IPS-15b (cell line): ENCODE measurements around the gene RTP5.
"Not testable (repeated sequence)": the region's sequence is repeated elsewhere in the genome, so short reads cannot be mapped to it uniquely, and the experiment has no call there.

Experiments used
- H3K27me3 ChIP-seq: one replicate; pipeline ENCODE4 v1.6.1; 2013; ENCODE audit warnings: low read length; ENCODE audit not compliant: control insufficient read depth, insufficient read depth
- H3K36me3 ChIP-seq: one replicate; pipeline ENCODE4 v1.6.1; 2013; ENCODE audit warnings: low read length; ENCODE audit not compliant: control insufficient read depth, insufficient read depth
- H3K4me1 ChIP-seq: one replicate; pipeline ENCODE4 v1.6.1; 2013; ENCODE audit warnings: mild to moderate bottlenecking, low read length; ENCODE audit not compliant: control insufficient read depth, insufficient read depth
- H3K4me3 ChIP-seq: one replicate; pipeline ENCODE4 v1.5.1; 2013; ENCODE audit warnings: low read depth, low read length
- H3K9ac ChIP-seq: one replicate; pipeline ENCODE4 v1.6.1; 2013; ENCODE audit warnings: low read depth, mild to moderate bottlenecking, low read length
- H3K9me3 ChIP-seq: one replicate; pipeline ENCODE4 v1.6.1; 2013; ENCODE audit warnings: mild to moderate bottlenecking, low read length; ENCODE audit not compliant: control insufficient read depth, insufficient read depth

The RTP5 gene

DNA sequence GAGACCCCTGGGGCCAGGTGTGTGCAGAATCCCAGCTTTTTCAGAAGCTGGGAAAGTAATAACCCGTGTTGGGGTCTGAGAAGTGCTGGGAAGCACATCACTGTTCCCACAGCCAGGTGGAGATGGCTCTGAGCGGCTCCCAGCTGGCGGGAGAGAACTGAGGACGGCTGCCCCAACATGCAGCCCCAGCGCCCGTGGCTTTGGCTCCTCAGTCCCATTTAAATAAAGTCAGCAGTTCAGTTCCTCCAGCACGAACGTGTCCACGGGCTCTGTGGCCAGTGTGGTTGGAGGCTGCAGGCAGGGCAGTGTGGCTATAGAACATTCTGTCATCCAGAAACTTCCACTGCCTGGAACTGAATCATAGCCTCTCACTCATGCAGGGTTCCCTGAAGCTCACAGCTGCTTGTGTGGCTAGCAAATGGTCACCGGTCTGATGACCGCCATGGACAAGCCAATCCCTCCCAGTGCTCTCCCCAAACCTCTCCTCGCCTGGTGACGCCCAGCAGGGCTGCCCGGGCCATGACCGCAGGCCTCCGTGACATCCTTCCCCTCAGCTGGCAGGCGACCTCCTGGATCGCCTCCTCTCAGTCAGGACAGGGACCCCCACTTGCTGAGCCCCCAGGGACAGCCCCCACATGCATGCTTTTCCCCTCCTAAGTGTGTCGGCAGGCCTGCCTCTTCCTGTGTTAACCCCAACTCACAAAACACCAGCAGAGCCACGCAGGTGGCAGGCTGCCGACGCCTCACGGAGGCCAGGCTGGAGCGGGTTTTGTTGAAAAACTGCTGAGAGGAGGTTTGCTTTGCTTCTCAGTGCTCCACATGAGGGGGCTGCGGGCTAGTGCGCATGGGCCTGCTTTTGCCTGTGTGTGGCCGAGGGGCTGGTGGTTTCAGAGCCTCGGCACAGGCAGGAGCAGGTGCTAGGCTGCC lies 1.3 kb downstream of the RTP5 start:
- Histone ChIP-seq H3K27me3 (no peaks in the 10 kb centered on the region), H3K9me3 (no peaks in the 10 kb centered on the region), H3K4me3 (no peak overlapping the region), H3K9ac (no peak overlapping the region), H3K36me3 (no peaks in the 10 kb centered on the region), H3K4me1 (no peaks in the 10 kb centered on the region)

DNA sequence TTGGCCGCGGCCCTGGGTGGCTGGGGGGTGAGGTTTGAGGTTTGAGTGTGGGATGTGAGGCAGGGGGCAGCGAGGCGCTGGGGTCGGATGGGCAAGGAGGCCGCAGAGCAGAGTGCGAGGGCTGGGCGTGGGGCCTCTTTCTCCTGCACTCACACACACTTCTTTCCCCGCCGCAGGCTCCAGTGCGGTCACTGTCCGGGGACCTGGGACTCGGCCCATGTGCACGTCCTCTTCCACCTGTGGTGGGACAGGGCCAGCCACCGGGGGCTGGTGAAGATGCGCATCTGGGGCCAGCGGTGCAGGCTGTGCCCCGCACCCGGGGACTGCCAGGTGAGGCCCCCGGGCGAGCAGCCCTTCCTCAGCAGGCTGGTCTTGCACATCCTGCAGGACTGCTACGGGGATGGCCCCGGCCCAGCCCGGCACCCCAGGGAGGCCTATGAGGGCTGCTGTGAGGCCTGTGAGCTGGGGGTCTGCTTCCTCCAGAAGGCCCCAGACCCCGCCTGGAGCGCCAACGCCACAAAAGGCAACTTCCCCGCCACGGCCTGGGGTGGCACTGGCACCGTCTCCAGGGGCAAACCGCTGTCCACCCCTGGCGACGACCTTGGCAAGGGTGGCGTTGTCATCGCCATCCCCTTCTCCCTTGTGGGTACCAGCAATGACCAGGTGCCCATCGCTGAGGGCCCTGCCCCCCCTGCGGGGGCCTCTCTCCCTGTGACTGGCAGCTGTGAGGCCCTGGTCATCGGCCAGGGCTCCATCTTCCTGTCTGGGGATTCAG lies 2.2 kb downstream of the RTP5 start:
- no peak overlapping the region for H3K4me3 ChIP-seq
- no peak overlapping the region for H3K9ac ChIP-seq
- H3K36me3 ChIP-seq: no peaks in the 10 kb centered on the region
- H3K27me3 ChIP-seq: no peaks in the 10 kb centered on the region
- no peaks in the 10 kb centered on the region for H3K9me3 ChIP-seq
- H3K4me1 ChIP-seq: no peaks in the 10 kb centered on the region

DNA sequence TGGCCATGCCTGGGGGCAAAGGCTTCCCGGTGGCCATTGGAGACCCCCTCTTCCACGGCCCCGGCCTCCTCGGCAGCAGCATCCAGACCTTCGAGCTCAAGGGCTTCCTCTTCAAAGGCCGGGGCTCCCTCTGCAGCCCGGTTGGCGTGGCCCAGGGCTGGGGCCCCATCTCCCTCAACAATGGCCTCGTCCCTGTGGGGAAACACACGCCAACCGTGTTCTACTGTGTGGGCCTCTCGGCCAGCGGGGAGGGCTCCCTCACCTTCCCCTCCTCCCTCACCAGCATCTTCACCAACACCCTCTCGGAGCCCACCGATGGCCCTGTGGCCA lies 2.7 kb downstream of the RTP5 start:
- H3K9ac ChIP-seq: no peak overlapping the region
- no peaks in the 10 kb centered on the region for H3K27me3 ChIP-seq
- H3K4me3 ChIP-seq: no peak overlapping the region
- no peaks in the 10 kb centered on the region for H3K4me1 ChIP-seq
- H3K36me3 ChIP-seq: no peaks in the 10 kb centered on the region
- H3K9me3 ChIP-seq: no peaks in the 10 kb centered on the region

GRCh38 chr2:241873081-241873802 lies 3.7 kb downstream of the RTP5 start:
- no peak overlapping the region for H3K4me3 ChIP-seq

DNA sequence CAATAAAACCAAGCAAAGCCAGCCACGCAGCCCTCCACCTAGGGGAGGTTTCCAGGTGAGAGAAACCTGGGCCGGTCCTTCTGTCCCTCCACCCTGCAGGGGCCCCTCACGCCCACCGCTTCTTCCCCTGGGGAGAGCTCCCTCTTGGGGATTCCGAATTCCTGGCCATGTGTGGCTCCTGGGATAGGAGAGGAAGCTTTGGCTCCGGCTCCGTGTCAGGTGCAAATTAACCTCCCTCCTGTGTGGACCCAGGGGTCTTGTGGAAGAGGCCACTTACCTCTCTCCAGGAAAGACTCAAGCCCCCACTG lies 4.2 kb downstream of the RTP5 start:
- H3K9ac ChIP-seq: no peak overlapping the region
- no peaks in the 10 kb centered on the region for H3K27me3 ChIP-seq
- H3K4me3 ChIP-seq: no peak overlapping the region
- no peaks in the 10 kb centered on the region for H3K36me3 ChIP-seq
- no peaks in the 10 kb centered on the region for H3K9me3 ChIP-seq
- H3K4me1 ChIP-seq: no peaks in the 10 kb centered on the region

More at GRCh38 chr2:241873081-241873802, 3.7 kb downstream of the RTP5 start:
- no peaks in the 10 kb centered on the region for H3K9me3 ChIP-seq
- H3K36me3 ChIP-seq: no peaks in the 10 kb centered on the region
- no peaks in the 10 kb centered on the region for H3K27me3 ChIP-seq
- no peak overlapping the region for H3K9ac ChIP-seq
- no peaks in the 10 kb centered on the region for H3K4me1 ChIP-seq

DNA sequence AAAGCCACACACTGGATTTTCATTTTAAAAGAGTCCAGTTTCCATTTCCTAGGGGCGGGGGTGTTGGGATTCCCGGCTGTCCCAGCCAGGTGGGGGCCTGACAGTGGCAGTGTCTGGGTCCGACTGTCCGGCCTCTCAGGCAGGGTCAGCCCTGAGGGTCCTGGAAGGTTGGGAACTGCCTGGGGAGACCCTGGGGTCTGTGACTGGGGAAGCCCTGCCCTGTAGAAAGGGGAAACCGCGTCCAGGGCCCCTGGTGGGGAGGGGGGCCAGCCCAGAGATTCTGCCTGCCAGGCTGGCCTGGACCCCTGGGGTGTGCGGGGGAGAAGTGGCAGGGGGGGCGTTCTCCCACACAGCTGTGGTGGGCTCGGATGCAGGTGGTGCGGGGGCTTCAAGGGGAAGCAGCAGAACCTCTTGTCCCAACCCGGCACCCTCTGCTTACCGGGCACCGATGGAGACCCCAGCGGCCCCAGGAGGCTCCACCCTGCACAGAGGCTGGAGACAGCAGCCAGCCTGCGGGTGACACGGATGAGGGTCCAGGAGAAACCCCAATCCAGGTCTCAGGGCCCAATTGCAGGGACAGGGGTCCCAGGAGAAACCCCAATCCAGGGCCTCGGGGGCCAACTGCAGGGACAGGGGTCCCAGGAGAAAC lies 4.9 kb downstream of the RTP5 start:
- Histone ChIP-seq H3K9ac (no peak overlapping the region), H3K36me3 (no peaks in the 10 kb centered on the region), H3K4me1 (no peaks in the 10 kb centered on the region), H3K27me3 (no peaks in the 10 kb centered on the region), H3K4me3 (no peak overlapping the region), H3K9me3 (no peaks in the 10 kb centered on the region)

GRCh38 chr2:241875754-241876527 lies 6.4 kb downstream of the RTP5 start:
- H3K36me3 ChIP-seq, H3K4me1 ChIP-seq, H3K9ac ChIP-seq, H3K27me3 ChIP-seq, H3K9me3 ChIP-seq, H3K4me3 ChIP-seq: not testable (repeated sequence)

- H3K9ac ChIP-seq: no peak overlapping the region
- H3K36me3 ChIP-seq: no peaks in the 10 kb centered on the region
Observed at GRCh38 chr2:241876528-241877196, 7.1 kb downstream of the RTP5 start.

GRCh38 chr2:241877197-241877685 lies 7.7 kb downstream of the RTP5 start:
- Histone ChIP-seq H3K4me1 (peaks cover 4% of the 10 kb centered on the region), H3K27me3 (peaks cover 3% of the 10 kb centered on the region), H3K36me3 (no peaks in the 10 kb centered on the region), H3K9ac (no peak overlapping the region), H3K4me3 (no peak overlapping the region), H3K9me3 (no peaks in the 10 kb centered on the region)

More at GRCh38 chr2:241876528-241877196, 7.1 kb downstream of the RTP5 start:
- Histone ChIP-seq H3K9me3 (no peaks in the 10 kb centered on the region), H3K27me3 (peaks cover 3% of the 10 kb centered on the region), H3K4me3 (no peak overlapping the region), H3K4me1 (no peaks in the 10 kb centered on the region)

DNA sequence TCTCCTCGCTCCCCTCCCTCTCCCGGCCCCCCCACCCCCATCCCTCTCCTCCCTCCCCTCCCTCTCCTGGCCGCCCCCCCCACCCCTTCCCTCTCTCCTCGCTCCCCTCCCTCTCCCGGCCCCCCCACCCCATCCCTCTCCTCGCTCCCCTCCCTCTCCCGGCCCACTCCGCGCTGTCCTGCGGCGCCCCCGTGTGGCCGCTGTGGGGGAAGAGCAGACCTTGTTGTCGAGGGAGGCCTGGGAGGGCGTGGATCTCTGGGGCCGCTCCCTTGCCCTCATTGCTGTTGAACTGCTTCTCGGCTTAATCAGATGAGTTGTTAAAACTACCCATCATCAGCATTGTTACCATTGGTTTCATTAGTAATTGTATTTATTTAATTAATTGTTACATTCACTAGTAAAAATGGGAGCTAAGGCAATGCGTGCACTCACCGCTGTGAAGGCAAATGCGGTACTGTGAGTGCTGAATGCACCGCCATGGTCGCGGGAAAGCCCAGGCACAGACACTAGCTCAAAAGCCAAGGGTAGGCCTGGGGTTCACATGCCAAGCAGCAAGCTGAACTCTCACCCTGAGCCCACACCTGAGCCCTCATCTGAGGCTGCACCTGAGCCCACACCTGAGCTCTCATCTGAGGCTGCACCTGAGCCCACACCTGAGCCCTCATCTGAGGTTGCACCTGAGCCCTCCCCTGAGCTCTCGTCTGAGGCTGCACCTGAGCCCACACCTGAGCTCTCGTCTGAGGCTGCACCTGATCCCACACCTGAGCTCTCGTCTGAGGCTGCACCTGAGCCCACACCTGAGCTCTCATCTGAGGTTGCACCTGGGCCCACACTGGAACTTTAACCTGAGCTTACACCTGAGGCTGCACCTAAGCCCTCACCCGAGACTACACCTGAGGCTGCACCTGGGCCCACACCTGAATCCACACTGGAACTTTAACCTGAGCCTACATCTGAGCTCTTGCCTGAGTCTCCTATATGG lies 8.8 kb downstream of the RTP5 start:
- H3K9me3 ChIP-seq: no peaks in the 10 kb centered on the region

More for the DNA sequence above, 8.8 kb downstream of the RTP5 start:
- H3K9ac ChIP-seq: no peak overlapping the region
- H3K27me3 ChIP-seq: peaks cover 3% of the 10 kb centered on the region
- H3K4me3 ChIP-seq: no peak overlapping the region
- no peaks in the 10 kb centered on the region for H3K36me3 ChIP-seq
- H3K4me1 ChIP-seq: peaks cover 9% of the 10 kb centered on the region
